Activated CD8-positive, alpha-beta T cell treated with anti-CD3 and anti-CD28 coated beads for 36 hours (primary cell): ENCODE data around the gene PIGV. TPM values are rescaled to one million over a fixed set of nuclear protein-coding genes. Genes with fewer than 3 reads are reported as not detected.
"Not testable (repeated sequence)": the region's sequence is repeated elsewhere in the genome, so short reads cannot be mapped to it uniquely, and the experiment has no call there.

Source experiments
- ATAC-seq: fragments of 200-7000 bp; cut with Tn5 transposase; one replicate; pipeline ENCODE4 v1.10.0; 2021; ENCODE audit warnings: mild to moderate bottlenecking, moderate library complexity
- CTCF ChIA-PET: fragments of 350-600 bp; sonication (Branson Sonifier 250); formaldehyde crosslinking; loops from one replicate; lab custom pipeline; 2021; ENCODE audit warnings: antibody characterized with exemption; lab: Charles Lee
- POLR2A ChIA-PET: fragments of 350-600 bp; sonication (Branson Sonifier 250); formaldehyde crosslinking; loops from one replicate; lab custom pipeline; 2021; ENCODE audit warnings: antibody characterized with exemption; lab: Charles Lee
- DNase-seq: peaks from one replicate; pipeline ENCODE4 v3.0.0-alpha.2; 2020
- H3K27ac Mint-ChIP-seq: one replicate; pipeline ENCODE4 v1.8.0; 2021; ENCODE audit warnings: mild to moderate bottlenecking, mixed read lengths
- H3K27me3 Mint-ChIP-seq: one replicate; pipeline ENCODE4 v1.8.0; 2021; ENCODE audit warnings: mixed read lengths
- H3K36me3 Mint-ChIP-seq: one replicate; pipeline ENCODE4 v1.8.0; 2021; ENCODE audit warnings: low read depth, mixed read lengths
- H3K4me1 Mint-ChIP-seq: one replicate; pipeline ENCODE4 v1.8.0; 2021; ENCODE audit warnings: low read depth, mixed read lengths
- H3K4me3 Mint-ChIP-seq: one replicate; pipeline ENCODE4 v1.8.0; 2021; ENCODE audit warnings: mild to moderate bottlenecking, moderate library complexity, mixed read lengths
- H3K9me3 Mint-ChIP-seq: one replicate; pipeline ENCODE4 v1.8.0; 2021; ENCODE audit warnings: mixed read lengths
- CTCF ChIP-seq: fragments of 200-600 bp; IDR thresholded peaks from one replicate; pipeline ENCODE4 v1.8.0; 2022; ENCODE audit warnings: antibody characterized with exemption, mild to moderate bottlenecking
- intact Hi-C: fragments of 100-400 bp; cut with micrococcal nuclease; formaldehyde crosslinking; loops from one replicate; pipeline ENCODE4 v1.10.0; 2022
- total RNA-seq, 2 experiments: library from RNA; stranded (reverse); gene quantifications; one replicate each; pipeline ENCODE4 v1.2.3, GENCODE V29; 2021

PIGV gene
- total RNA-seq, 2 experiments from 2014 or later, result 21.2 to 23.9 TPM

- ChIA-PET CTCF (interaction anchor here (1.2 to 4.3 kb wide), 6 partner anchors 8 to 47 kb away, joined by 3 to 36 read pairs (median 3); partner anchors contain the start of gene PIGV), POLR2A (interaction anchor here (0.6 to 3.8 kb wide), 10 partner anchors 11 to 233 kb away, joined by 3 to 18 read pairs (median 4); partner anchors contain the start of gene PIGV)
- H3K27ac Mint-ChIP-seq, result peak overlapping the region; percentile 96
- no peaks in the 10 kb centered on the region for H3K27me3 Mint-ChIP-seq
- no peak for TF ChIP-seq CTCF
- no peak for ATAC-seq
- no peak overlapping the region for H3K4me3 Mint-ChIP-seq
- DNase-seq, result no peak
- no peaks in the 10 kb centered on the region for H3K9me3 Mint-ChIP-seq
- peaks cover 68% of the 10 kb centered on the region for H3K4me1 Mint-ChIP-seq
- H3K36me3 Mint-ChIP-seq, result peaks cover 74% of the 10 kb centered on the region
- intact Hi-C loops, result no loop called here
Observed at GRCh38 chr1:26831059-26831458, 43.3 kb downstream of the PIGV start.

GRCh38 chr1:26831546-26832248 is 43.9 kb downstream of the PIGV start:
- peaks cover 68% of the 10 kb centered on the region for H3K4me1 Mint-ChIP-seq
- ChIA-PET CTCF (interaction anchor here (0.9 to 4.3 kb wide), 11 partner anchors 8 to 232 kb away, joined by 3 to 36 read pairs (median 8); partner anchors contain the start of gene PIGV), POLR2A (interaction anchor here (0.8 to 3.8 kb wide), 10 partner anchors 8 to 270 kb away, joined by 3 to 18 read pairs (median 4); partner anchors contain the start of gene PIGV)
- peak overlapping the region; percentile 98 for H3K27ac Mint-ChIP-seq
- TF ChIP-seq CTCF, result no peak
- no peak overlapping the region for H3K4me3 Mint-ChIP-seq
- DNase-seq (no peak), ATAC-seq (no peak)
- no peaks in the 10 kb centered on the region for H3K27me3 Mint-ChIP-seq
- H3K36me3 Mint-ChIP-seq, result peaks cover 77% of the 10 kb centered on the region
- H3K9me3 Mint-ChIP-seq, result no peaks in the 10 kb centered on the region
- intact Hi-C loops, result no loop called here

DNA sequence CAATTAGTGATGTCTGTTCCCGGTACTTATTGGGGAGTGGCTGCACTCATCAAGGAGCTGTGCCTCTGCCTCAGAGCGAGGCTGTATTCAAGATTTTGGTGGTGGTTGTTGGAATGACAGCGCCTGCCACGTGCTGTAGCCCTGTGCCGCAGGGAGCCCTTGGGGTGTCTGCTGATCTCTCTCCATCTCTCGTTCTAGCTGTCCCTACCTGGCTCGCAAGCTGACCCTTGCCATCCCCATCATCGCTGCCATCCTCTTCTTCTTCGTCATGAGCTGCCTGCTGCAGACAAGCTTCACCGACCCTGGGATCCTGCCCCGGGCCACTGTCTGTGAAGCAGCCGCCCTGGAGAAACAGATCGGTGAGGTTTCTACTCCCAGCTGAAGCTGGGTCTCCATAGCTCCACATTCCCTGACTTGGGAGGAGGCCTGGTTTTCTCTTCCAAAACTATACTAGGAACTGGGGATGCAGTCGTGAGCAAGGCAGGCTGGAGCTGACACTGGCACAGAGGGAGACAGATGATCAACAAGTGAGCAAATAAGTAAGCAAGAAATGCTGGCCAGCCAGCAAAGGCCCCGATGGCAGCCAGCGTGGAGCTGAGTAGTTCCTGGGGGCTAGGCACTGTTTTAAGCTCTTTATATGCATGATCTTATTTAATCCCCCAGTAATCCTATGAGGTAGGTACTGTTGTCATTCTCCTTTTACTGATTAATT is 44.7 kb downstream of the PIGV start:
- ATAC-seq, result no peak
- H3K36me3 Mint-ChIP-seq, result peaks cover 76% of the 10 kb centered on the region
- intact Hi-C loops, result no loop called here
- POLR2A ChIA-PET, result interaction anchor here (0.7 to 4.2 kb wide), 11 partner anchors 9 to 271 kb away, joined by 3 to 18 read pairs (median 4); partner anchors contain the start of gene PIGV
- no peak for DNase-seq
- H3K27me3 Mint-ChIP-seq, result no peaks in the 10 kb centered on the region
- CTCF ChIA-PET, result interaction anchor here (0.7 to 4.3 kb wide), 13 partner anchors 9 to 233 kb away, joined by 3 to 36 read pairs (median 6); partner anchors contain the start of gene PIGV
- H3K9me3 Mint-ChIP-seq, result no peaks in the 10 kb centered on the region
- peaks cover 68% of the 10 kb centered on the region for H3K4me1 Mint-ChIP-seq
- H3K4me3 Mint-ChIP-seq, result peak overlapping the region; percentile 62
- TF ChIP-seq CTCF, result no peak
- peak overlapping the region; percentile 98 for H3K27ac Mint-ChIP-seq

GRCh38 chr1:26833432-26834405 is 46.0 kb downstream of the PIGV start:
- H3K9me3 Mint-ChIP-seq, result no peaks in the 10 kb centered on the region
- DNase-seq, result peak; percentile 95
- ChIA-PET CTCF (interaction anchor here (1.0 to 4.3 kb wide), 16 partner anchors 8 to 252 kb away, joined by 3 to 36 read pairs (median 6); partner anchors contain the start of genes PIGV and ZDHHC18), POLR2A (interaction anchor here (0.9 to 4.2 kb wide), 12 partner anchors 8 to 67 kb away, joined by 3 to 18 read pairs (median 4); partner anchors contain the start of genes GPATCH3 and PIGV)
- peak; percentile 94 for ATAC-seq
- peak overlapping the region; percentile 98 for H3K27ac Mint-ChIP-seq
- no peak for TF ChIP-seq CTCF
- H3K4me1 Mint-ChIP-seq, result peaks cover 67% of the 10 kb centered on the region
- peaks cover 76% of the 10 kb centered on the region for H3K36me3 Mint-ChIP-seq
- no peaks in the 10 kb centered on the region for H3K27me3 Mint-ChIP-seq
- intact Hi-C loops, result no loop called here
- peak overlapping the region; percentile 62 for H3K4me3 Mint-ChIP-seq

DNA sequence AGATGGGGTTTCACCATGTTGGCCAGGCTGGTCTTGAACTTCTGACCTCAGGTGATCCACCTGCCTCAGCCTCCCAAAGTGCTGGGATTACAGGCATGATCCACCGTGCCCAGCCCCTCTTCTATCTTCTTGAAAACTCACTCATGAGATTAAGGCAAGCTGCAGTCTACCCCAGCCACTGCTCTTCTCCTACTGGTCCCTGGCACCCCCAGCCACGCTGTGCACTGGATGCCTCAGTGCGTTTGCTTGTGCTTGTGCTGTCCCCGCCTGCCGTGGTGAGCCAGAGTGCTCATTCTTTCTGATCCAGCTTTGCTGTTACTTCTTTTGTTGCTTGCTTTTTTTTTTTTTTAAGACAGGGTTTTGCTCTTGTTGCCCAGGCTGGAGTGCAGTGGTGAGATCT is 49.9 kb downstream of the PIGV start:
- ATAC-seq, H3K27me3 Mint-ChIP-seq, H3K9me3 Mint-ChIP-seq, DNase-seq, intact Hi-C loops, H3K4me3 Mint-ChIP-seq: not testable (repeated sequence)
- H3K27ac Mint-ChIP-seq, result peak overlapping the region; percentile 42
- CTCF ChIA-PET, result interaction anchor here (1.7 to 2.1 kb wide), 2 partner anchors 27 to 28 kb away, joined by 8 to 9 read pairs; no protein-coding TSS in a partner anchor
- POLR2A ChIA-PET, result interaction anchor here (0.6 to 2.5 kb wide), 4 partner anchors 28 to 400 kb away, joined by 3 to 12 read pairs (median 4); no protein-coding TSS in a partner anchor
- H3K36me3 Mint-ChIP-seq, result peaks cover 59% of the 10 kb centered on the region
- peaks cover 38% of the 10 kb centered on the region for H3K4me1 Mint-ChIP-seq
